Measurements from ENCODE around the gene SLC27A6.

DNA sequence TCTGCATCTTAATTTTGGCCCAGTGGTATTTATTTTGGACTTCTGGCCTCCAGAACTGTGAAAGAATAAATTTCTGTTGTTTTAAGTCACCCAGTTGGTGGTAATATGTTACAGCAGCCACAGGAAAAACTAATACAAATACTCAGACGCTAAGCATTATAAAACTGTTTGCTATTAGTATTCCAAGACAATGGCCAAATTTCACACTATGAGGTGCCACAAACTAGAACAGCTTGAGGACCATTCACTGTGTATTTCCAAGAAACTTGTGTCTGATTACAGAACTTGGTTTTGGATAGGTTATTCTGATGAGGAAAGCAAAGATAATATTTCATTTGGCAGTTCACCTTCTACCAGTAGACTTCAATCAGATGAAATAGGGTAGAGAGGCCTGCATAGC, 113.0 kb downstream of the SLC27A6 start:
- TF ChIP-seq GATA2 (IDR thresholded peaks at IDR 0.05; ENCODE audit: low read depth, low read length) (no peak), GATA3 (IDR thresholded peaks at IDR 0.05; ENCODE audit: low read depth, low read length) (no peak)

Measured in SH-SY5Y (cell line).